Measurements from ENCODE around the gene EML5. TPM values are rescaled to one million over a fixed set of nuclear protein-coding genes. Genes with fewer than 3 reads are reported as not detected.

Gene EML5
- total and polyA plus RNA-seq, 2 experiments from 2014 or later: 0.18 to 1.6 TPM

- H3K9me3 Mint-ChIP-seq: peaks cover 37% of the 10 kb centered on the region
- Histone ChIP-seq H4K20me1 (replicated peaks; ENCODE audit: insufficient read depth) (no peaks in the 10 kb centered on the region), H3K36me3 (ENCODE audit: insufficient read depth) (peaks cover 4% of the 10 kb centered on the region; the same call in 1 of the 2 replicates), H3K4me3 (no peak overlapping the region), H3F3A (replicated peaks; ENCODE audit: low read depth) (no peaks in the 10 kb centered on the region), H3K27ac (ENCODE audit: low read depth) (no peak overlapping the region), H3K79me2 (replicated peaks; ENCODE audit: insufficient read depth) (no peaks in the 10 kb centered on the region), H3K4me1 (ENCODE audit: insufficient read depth) (no peaks in the 10 kb centered on the region), H3K27me3 (ENCODE audit: insufficient read depth) (peaks cover 20% of the 10 kb centered on the region), H3K4me2 (no peak overlapping the region), H3K9me2 (ENCODE audit: insufficient read depth) (0 out of 2 replicates have a peak, but pooled peaks cover 5% of the 10 kb centered on the region), H2AFZ (no peak overlapping the region)
- DNase-seq (ENCODE audit: low spot score): no peak
- no peak overlapping the region for H3K27ac Mint-ChIP-seq
- H3K4me1 Mint-ChIP-seq: no peaks in the 10 kb centered on the region
- TF ChIP-seq EZH2phosphoT487 (IDR thresholded peaks at IDR 0.05; ENCODE audit: unreplicated experiment): no peak
- no peak for TF ChIP-seq CREB1 (CRISPR knock-in tag; IDR thresholded peaks at IDR 0.05; ENCODE audit: low read depth)
- TF ChIP-seq REST (IDR thresholded peaks at IDR 0.05; ENCODE audit: unreplicated experiment): no peak
- no peak for TF ChIP-seq EZH2 (IDR thresholded peaks at IDR 0.05; ENCODE audit: low read depth, unreplicated experiment)
- TF ChIP-seq ZNF462 (CRISPR knock-in tag; IDR thresholded peaks at IDR 0.05): no peak
- no peak for TF ChIP-seq ETS1 (IDR thresholded peaks at IDR 0.05)
- no peak for TF ChIP-seq JUNB (IDR thresholded peaks at IDR 0.05; ENCODE audit: unreplicated experiment)
- no peak for TF ChIP-seq NANOG (IDR thresholded peaks at IDR 0.05; ENCODE audit: borderline replicate concordance)
- TF ChIP-seq POLR2AphosphoS5 (IDR thresholded peaks at IDR 0.05; ENCODE audit: low read depth): no peak
- peaks cover 24% of the 10 kb centered on the region for H3K36me3 Mint-ChIP-seq (ENCODE audit: low read depth)
- no peak for ATAC-seq
- peaks cover 6% of the 10 kb centered on the region for H3K27me3 Mint-ChIP-seq (ENCODE audit: insufficient read depth, low read depth, poor library complexity)
- H3K4me3 Mint-ChIP-seq: no peak overlapping the region
Observed at GRCh38 chr14:88785911-88786310, 6.8 kb downstream of the EML5 start.

Data from GM23338 (cell line).